Measurements from ENCODE around the gene ATP5ME.

The ATP5ME gene

GRCh38 chr4:661881-662761 is 12.0 kb downstream of the ATP5ME start:
- Histone ChIP-seq H3K4me1 (ENCODE audit: control insufficient read depth, insufficient read depth, low read length) (no peaks in the 10 kb centered on the region), H3K4me3 (ENCODE audit: insufficient read depth, low read depth, low read length) (no peak overlapping the region), H3K36me3 (ENCODE audit: control insufficient read depth, insufficient read depth, low read length) (no peaks in the 10 kb centered on the region), H3K9me3 (ENCODE audit: control insufficient read depth, low read length) (no peaks in the 10 kb centered on the region), H3K27me3 (ENCODE audit: control insufficient read depth, insufficient read depth, low read length, poor library complexity, severe bottlenecking) (no peaks in the 10 kb centered on the region), H3K27ac (ENCODE audit: insufficient read depth, low read depth, low read length, poor library complexity, severe bottlenecking) (no peak overlapping the region)
- WGBS, 2 experiments = 95% methylated on average over 42 of the region's 42 CpGs

DNA sequence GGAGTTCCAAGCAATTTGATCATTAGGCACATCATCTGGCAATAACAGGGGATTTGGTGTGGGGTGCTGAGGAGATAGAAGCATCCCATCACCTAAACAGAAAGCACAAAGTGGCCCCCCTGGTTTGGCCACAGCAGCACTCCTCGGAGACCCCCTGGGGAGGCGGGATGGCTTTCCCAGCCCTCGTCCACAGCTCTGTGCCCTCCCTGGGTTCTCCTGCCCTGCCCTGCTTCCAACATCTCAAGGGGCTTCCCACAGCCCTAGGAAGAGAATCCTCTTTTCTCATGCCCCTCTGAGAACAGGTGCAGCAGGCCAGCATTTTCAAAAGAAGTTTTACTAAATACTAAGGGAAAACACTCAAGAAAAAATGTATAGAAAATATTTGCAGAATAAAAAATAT is 12.8 kb downstream of the ATP5ME start:
- Histone ChIP-seq H3K4me1 (ENCODE audit: control insufficient read depth, insufficient read depth, low read length) (no peaks in the 10 kb centered on the region), H3K27me3 (ENCODE audit: control insufficient read depth, insufficient read depth, low read length, poor library complexity, severe bottlenecking) (no peaks in the 10 kb centered on the region), H3K27ac (ENCODE audit: insufficient read depth, low read depth, low read length, poor library complexity, severe bottlenecking) (no peak overlapping the region), H3K36me3 (ENCODE audit: control insufficient read depth, insufficient read depth, low read length) (no peaks in the 10 kb centered on the region), H3K4me3 (ENCODE audit: insufficient read depth, low read depth, low read length) (no peak overlapping the region), H3K9me3 (ENCODE audit: control insufficient read depth, low read length) (no peaks in the 10 kb centered on the region)
- WGBS, 2 experiments = 81 to 87% methylated on average over 3 of the region's 3 CpGs

GRCh38 chr4:660401-660800 is 13.7 kb downstream of the ATP5ME start:
- Histone ChIP-seq H3K36me3 (ENCODE audit: control insufficient read depth, insufficient read depth, low read length) (no peaks in the 10 kb centered on the region), H3K4me1 (ENCODE audit: control insufficient read depth, insufficient read depth, low read length) (no peaks in the 10 kb centered on the region), H3K9me3 (ENCODE audit: control insufficient read depth, low read length) (no peaks in the 10 kb centered on the region), H3K27me3 (ENCODE audit: control insufficient read depth, insufficient read depth, low read length, poor library complexity, severe bottlenecking) (no peaks in the 10 kb centered on the region), H3K27ac (ENCODE audit: insufficient read depth, low read depth, low read length, poor library complexity, severe bottlenecking) (no peak overlapping the region), H3K4me3 (ENCODE audit: insufficient read depth, low read depth, low read length) (no peak overlapping the region)
- 94% methylated on average over 10 of the region's 10 CpGs for WGBS, 2 experiments

DNA sequence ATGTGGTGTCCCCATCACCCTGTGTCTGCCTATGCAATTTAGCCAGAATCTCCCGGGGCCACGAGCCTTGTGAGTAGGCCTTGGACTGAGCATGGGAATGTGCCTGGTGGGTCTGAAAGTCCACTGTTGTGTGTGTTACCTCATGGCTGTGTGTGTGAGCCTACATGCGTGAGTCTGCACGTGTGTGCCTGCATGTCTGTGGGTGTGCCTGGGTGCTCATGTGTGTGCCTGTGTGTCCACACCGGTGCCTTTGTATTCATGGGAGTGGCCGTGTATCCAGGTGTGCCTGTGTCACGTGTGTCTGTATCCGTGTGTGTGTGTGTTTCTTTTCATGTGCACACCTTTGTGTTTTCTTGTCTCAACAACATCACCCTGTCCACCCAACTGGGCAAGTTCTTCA is 14.2 kb downstream of the ATP5ME start:
- no peaks in the 10 kb centered on the region for H3K4me1 ChIP-seq (ENCODE audit: control insufficient read depth, insufficient read depth, low read length)
- WGBS, 2 experiments = 96 to 97% methylated on average over 8 of the region's 8 CpGs
- H3K9me3 ChIP-seq (ENCODE audit: control insufficient read depth, low read length) = no peaks in the 10 kb centered on the region
- no peak overlapping the region for H3K4me3 ChIP-seq (ENCODE audit: insufficient read depth, low read depth, low read length)
- no peaks in the 10 kb centered on the region for H3K36me3 ChIP-seq (ENCODE audit: control insufficient read depth, insufficient read depth, low read length)
- H3K27ac ChIP-seq (ENCODE audit: insufficient read depth, low read depth, low read length, poor library complexity, severe bottlenecking) = no peak overlapping the region
- no peaks in the 10 kb centered on the region for H3K27me3 ChIP-seq (ENCODE audit: control insufficient read depth, insufficient read depth, low read length, poor library complexity, severe bottlenecking)

GRCh38 chr4:658681-659667 is 15.1 kb downstream of the ATP5ME start:
- 94 to 95% methylated on average over 32 of the region's 32 CpGs for WGBS, 2 experiments
- no peaks in the 10 kb centered on the region for H3K9me3 ChIP-seq (ENCODE audit: control insufficient read depth, low read length)
- no peak overlapping the region for H3K4me3 ChIP-seq (ENCODE audit: insufficient read depth, low read depth, low read length)
- H3K36me3 ChIP-seq (ENCODE audit: control insufficient read depth, insufficient read depth, low read length) = no peaks in the 10 kb centered on the region
- H3K4me1 ChIP-seq (ENCODE audit: control insufficient read depth, insufficient read depth, low read length) = no peaks in the 10 kb centered on the region
- H3K27ac ChIP-seq (ENCODE audit: insufficient read depth, low read depth, low read length, poor library complexity, severe bottlenecking) = no peak overlapping the region
- H3K27me3 ChIP-seq (ENCODE audit: control insufficient read depth, insufficient read depth, low read length, poor library complexity, severe bottlenecking) = no peaks in the 10 kb centered on the region

DNA sequence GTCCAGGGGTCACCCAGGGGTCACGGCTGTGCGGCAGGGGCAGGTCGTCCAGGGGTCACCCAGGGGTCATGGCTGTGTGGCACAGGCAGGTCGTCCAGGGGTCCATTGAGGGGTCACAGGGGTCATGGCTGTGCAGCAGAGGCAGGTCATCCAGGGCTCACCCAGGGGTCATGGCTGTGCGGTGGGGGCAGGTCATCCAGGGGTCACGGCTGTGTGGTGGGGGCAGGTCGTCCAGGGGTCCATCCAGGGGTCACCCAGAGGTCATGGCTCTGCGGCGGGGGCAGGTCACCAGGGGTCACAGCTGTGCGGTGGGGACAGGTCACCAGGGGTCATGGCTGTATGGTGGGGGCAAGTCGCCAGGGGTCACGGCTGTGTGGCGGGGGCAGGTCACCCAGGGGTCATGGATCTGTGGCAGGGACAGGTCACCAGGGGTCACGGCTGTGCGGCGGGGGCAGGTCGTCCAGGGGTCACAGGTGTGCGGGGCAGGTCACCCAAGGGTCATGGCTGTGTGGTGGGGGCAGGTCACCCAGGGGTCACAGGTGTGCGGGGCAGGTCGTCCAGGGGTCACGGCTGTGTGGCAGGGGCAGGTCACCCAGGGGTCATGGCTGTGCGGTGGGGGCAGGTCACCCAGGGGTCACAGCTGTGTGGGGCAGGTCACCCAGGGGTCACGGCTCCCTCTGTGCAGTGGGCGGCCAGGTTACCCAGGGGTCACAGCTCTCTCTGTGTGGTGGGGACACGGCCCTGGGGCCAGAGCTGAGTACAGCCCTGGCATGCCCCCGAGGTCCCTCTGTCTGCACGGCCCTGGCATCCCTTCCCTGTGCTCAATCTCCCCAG is 16.0 kb downstream of the ATP5ME start:
- Histone ChIP-seq H3K9me3 (ENCODE audit: control insufficient read depth, low read length) (no peaks in the 10 kb centered on the region), H3K4me3 (ENCODE audit: insufficient read depth, low read depth, low read length) (no peak overlapping the region), H3K27me3 (ENCODE audit: control insufficient read depth, insufficient read depth, low read length, poor library complexity, severe bottlenecking) (no peaks in the 10 kb centered on the region), H3K4me1 (ENCODE audit: control insufficient read depth, insufficient read depth, low read length) (no peaks in the 10 kb centered on the region), H3K27ac (ENCODE audit: insufficient read depth, low read depth, low read length, poor library complexity, severe bottlenecking) (no peak overlapping the region), H3K36me3 (ENCODE audit: control insufficient read depth, insufficient read depth, low read length) (no peaks in the 10 kb centered on the region)
- 94 to 95% methylated on average over 27 of the region's 27 CpGs for WGBS, 2 experiments

DNA sequence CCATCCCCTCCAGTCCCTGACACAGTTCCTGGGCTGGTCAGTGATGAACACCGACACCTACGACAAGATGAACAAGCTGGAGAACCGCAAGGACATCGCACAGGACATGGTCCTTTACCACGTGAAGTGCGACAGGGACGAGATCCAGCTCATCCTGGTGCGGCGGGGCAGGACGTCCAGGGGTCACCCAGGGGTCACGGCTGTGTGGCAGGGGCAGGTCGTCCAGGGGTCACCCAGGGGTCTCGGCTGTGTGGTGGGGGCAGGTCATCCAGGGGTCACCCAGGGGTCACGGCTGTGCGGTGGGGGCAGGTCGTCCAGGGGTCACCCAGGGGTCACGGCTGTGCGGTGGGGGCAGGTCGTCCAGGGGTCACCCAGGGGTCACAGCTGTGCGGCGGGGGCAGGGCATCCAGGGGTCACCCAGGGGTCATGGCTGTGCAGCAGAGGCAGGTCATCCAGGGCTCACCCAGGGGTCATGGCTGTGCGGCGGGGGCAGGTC is 16.7 kb downstream of the ATP5ME start:
- Histone ChIP-seq H3K9me3 (ENCODE audit: control insufficient read depth, low read length) (no peaks in the 10 kb centered on the region), H3K27me3 (ENCODE audit: control insufficient read depth, insufficient read depth, low read length, poor library complexity, severe bottlenecking) (no peaks in the 10 kb centered on the region), H3K27ac (ENCODE audit: insufficient read depth, low read depth, low read length, poor library complexity, severe bottlenecking) (no peak overlapping the region), H3K4me3 (ENCODE audit: insufficient read depth, low read depth, low read length) (no peak overlapping the region), H3K4me1 (ENCODE audit: control insufficient read depth, insufficient read depth, low read length) (no peaks in the 10 kb centered on the region), H3K36me3 (ENCODE audit: control insufficient read depth, insufficient read depth, low read length) (no peaks in the 10 kb centered on the region)
- WGBS, 2 experiments = 95% methylated on average over 23 of the region's 23 CpGs

DNA sequence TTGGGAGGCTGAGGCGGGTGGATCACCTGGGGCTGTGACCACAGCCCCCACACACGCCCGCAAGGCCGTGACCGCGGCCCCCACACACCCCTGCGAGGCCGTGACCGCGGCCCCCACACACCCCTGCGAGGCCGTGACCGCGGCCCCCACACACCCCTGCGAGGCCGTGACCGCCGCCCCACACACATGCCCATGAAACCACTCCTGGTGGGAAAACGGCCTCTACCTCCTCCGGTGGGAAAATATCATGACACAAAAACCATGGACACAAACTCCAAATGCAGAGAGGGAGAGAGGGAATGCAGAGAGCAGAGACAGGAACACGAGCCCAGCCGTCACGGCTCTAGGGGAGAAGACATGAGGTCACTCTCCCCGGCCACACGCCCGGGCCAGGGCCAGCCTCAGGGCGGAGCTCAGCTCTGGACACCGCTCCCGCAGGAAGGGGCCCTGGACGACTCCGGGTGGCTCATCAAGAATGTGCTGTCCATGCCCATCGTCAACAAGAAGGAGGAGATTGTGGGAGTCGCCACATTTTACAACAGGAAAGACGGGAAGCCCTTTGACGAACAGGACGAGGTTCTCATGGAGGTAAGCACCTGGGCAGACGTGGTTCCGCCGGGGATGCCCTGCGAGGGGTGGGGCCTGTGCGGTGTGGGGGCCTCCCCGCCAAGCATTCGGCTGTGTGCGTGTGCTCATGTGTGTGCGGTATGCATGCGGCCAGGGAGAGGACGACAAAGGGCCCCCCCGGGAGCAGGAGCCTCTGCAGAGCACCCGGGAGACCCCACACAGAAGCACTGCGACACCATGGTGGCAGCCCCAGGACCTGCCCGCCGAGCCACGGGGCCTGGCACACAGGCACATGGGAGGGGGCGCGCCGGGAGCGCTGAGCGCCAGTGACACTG is 17.4 kb downstream of the ATP5ME start:
- 93 to 94% methylated on average over 58 of the region's 58 CpGs for WGBS, 2 experiments
- Histone ChIP-seq H3K36me3 (ENCODE audit: control insufficient read depth, insufficient read depth, low read length) (no peaks in the 10 kb centered on the region), H3K4me1 (ENCODE audit: control insufficient read depth, insufficient read depth, low read length) (no peaks in the 10 kb centered on the region), H3K27me3 (ENCODE audit: control insufficient read depth, insufficient read depth, low read length, poor library complexity, severe bottlenecking) (no peaks in the 10 kb centered on the region), H3K4me3 (ENCODE audit: insufficient read depth, low read depth, low read length) (no peak overlapping the region), H3K9me3 (ENCODE audit: control insufficient read depth, low read length) (no peaks in the 10 kb centered on the region), H3K27ac (ENCODE audit: insufficient read depth, low read depth, low read length, poor library complexity, severe bottlenecking) (no peak overlapping the region)
